PFSK-1 (cell line): ENCODE data around the gene ABCA5.

ENCODE experiments used
- FOXP2 ChIP-seq: optimal IDR thresholded peaks from 2 replicates; pipeline ENCODE3; 2011; ENCODE audit warnings: borderline replicate concordance, control low read depth, inconsistent platforms; ENCODE audit not compliant: insufficient read depth; ENCODE audit errors: extremely low read length, extremely low read depth
- POLR2AphosphoS5 ChIP-seq: IDR thresholded peaks from 2 replicates; pipeline ENCODE4 v1.6.1; 2012; ENCODE audit warnings: low read depth, mild to moderate bottlenecking, control low read depth, low read length, moderate library complexity
- SIN3A ChIP-seq: IDR thresholded peaks from 2 replicates; pipeline ENCODE4 v1.6.1; 2012; ENCODE audit warnings: mild to moderate bottlenecking, low read length, moderate library complexity, borderline replicate concordance; ENCODE audit not compliant: insufficient read depth
- TAF1 ChIP-seq: IDR thresholded peaks from 2 replicates; pipeline ENCODE4 v1.6.1; 2012; ENCODE audit warnings: low read length, control low read depth, borderline replicate concordance; ENCODE audit not compliant: insufficient read depth
- TF ChIP-seq, protein P1 (sequence below), 2 experiments: IDR thresholded peaks; 2 replicates each; pipeline versions ENCODE4 v1.6.1 to v1.8.0; 2011 to 2012; ENCODE audit warnings: low read depth in 2 of 2, low read length in 2 of 2, control low read depth in 1 of 2, inconsistent platforms in 1 of 2, mild to moderate bottlenecking in 1 of 2, moderate library complexity in 1 of 2; ENCODE audit not compliant: insufficient read depth in 1 of 2

The ABCA5 gene

DNA sequence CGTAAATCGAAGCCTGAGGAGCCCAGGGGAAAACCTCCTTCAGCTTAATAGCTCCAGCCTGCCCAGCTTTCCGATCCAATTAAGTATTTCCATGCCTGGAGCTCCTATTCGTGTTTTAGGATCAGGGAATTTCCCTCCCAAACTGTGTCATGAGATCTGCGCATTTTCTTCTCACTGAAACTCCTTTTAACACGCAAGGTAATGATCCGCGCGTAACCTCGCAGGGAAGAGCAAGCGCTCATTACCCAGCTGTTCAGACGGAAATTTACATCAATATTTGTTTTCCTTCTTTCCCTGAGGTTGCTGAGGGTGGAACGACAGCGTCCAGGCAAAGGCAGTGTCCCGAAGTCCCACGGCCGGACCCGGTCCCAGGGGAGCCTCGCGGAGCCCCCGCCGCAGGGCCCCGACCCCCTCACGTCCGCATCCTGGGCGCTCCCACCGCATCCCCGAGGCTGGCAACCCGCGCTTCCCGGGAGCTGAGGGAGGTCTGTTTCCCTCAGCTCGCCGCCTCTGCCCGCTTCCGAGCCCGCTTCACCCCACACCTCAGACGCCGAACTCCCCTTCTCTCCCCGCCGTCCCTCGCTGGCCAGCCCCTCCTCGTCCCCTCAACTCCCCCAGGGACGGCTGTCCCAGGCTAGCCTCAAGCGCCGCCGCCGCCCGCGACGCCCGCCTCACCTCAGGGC, 415 bp downstream of the ABCA5 start:
- TF ChIP-seq TAF1: no peak
- no peak for TF ChIP-seq SIN3A
- no peak for TF ChIP-seq FOXP2
- TF ChIP-seq, protein P1, sequence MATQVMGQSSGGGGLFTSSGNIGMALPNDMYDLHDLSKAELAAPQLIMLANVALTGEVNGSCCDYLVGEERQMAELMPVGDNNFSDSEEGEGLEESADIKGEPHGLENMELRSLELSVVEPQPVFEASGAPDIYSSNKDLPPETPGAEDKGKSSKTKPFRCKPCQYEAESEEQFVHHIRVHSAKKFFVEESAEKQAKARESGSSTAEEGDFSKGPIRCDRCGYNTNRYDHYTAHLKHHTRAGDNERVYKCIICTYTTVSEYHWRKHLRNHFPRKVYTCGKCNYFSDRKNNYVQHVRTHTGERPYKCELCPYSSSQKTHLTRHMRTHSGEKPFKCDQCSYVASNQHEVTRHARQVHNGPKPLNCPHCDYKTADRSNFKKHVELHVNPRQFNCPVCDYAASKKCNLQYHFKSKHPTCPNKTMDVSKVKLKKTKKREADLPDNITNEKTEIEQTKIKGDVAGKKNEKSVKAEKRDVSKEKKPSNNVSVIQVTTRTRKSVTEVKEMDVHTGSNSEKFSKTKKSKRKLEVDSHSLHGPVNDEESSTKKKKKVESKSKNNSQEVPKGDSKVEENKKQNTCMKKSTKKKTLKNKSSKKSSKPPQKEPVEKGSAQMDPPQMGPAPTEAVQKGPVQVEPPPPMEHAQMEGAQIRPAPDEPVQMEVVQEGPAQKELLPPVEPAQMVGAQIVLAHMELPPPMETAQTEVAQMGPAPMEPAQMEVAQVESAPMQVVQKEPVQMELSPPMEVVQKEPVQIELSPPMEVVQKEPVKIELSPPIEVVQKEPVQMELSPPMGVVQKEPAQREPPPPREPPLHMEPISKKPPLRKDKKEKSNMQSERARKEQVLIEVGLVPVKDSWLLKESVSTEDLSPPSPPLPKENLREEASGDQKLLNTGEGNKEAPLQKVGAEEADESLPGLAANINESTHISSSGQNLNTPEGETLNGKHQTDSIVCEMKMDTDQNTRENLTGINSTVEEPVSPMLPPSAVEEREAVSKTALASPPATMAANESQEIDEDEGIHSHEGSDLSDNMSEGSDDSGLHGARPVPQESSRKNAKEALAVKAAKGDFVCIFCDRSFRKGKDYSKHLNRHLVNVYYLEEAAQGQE (IDR thresholded peaks at IDR 0.05; ENCODE audit: insufficient read depth in 1 of 2, low read depth in 2 of 2, low read length in 2 of 2): no peak

DNA sequence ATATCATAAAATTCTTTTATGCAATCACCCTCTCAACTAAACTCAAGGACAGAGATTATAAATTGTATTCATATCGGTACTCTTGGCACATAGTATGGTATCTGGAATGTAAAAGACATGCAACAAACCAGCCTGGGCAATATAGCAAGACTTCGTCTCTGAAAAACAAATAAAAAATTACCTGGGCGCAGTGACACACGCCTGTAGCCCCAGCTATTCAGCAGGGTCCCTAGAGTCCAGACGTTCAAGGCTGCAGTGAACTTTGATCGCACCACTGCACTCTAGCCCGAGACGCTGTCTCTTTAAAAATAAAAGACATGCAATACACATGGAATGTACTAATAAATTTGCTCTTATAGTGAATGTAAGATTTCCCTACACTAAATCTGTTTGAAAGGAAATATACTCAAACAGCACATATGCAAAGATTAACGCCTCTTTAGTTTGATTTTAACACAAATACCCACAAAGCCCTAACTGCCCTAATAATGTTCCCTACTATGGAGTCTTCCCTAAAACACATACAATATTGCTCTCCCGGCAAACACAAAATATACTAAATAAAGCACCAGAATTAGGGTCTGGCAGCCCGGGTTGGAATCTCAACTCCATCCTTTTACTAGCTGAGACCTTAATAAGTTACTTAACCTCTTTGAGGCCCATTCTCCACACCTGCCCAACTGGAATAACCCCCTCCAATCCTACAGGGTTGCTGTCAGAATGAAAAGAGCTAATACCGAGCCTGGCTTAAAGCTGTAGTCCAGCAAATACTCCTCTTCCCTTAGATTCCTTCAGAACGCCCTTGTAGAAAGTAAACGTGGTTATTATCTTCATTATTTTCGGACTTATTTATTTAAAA, 1.2 kb downstream of the ABCA5 start:
- TF ChIP-seq FOXP2 (no peak), POLR2AphosphoS5 (no peak), SIN3A (no peak), TAF1 (no peak)
- TF ChIP-seq, protein P1 (IDR thresholded peaks at IDR 0.05; ENCODE audit: insufficient read depth in 1 of 2, low read depth in 2 of 2, low read length in 2 of 2): no peak

DNA sequence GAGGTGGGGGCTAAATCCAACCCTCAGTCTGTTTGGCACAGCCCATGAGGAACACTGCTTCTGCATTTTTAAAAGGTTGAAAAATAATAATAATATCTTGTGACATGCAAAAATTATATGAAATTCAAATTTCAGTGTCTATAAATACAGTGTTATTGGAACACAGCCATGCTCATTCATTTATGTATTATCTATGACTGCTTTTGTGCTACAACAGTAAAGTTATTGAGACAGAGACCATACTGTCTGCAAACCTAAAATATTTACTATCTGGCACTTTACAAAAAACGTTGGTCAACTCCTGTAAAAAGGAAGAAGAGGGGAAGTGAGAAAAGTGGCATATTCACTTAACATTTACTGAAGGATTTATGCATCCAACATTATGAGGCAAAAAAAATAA, 3.1 kb downstream of the ABCA5 start:
- TF ChIP-seq, protein P1 (IDR thresholded peaks at IDR 0.05; ENCODE audit: insufficient read depth in 1 of 2, low read depth in 2 of 2, low read length in 2 of 2): no peak
- TF ChIP-seq POLR2AphosphoS5 (no peak), FOXP2 (no peak), TAF1 (no peak), SIN3A (no peak)

DNA sequence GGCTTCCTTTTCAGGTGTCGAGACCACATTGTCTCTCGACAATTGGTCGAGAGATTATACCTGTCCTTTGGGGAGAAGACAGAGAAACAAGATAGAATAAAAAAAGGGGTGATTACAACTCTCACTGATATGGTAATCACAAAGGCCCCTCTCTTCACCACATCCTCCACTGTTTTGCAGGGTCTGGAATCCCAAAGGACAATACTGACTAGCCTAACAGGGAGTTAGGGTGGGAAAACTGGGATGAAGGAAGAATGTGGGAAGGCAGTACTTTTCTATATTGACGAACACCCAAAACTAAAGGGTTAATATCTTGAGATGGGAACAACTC, 6.1 kb downstream of the ABCA5 start:
- TF ChIP-seq SIN3A (no peak), FOXP2 (no peak), POLR2AphosphoS5 (no peak), TAF1 (no peak)
- TF ChIP-seq, protein P1 (IDR thresholded peaks at IDR 0.05; ENCODE audit: insufficient read depth in 1 of 2, low read depth in 2 of 2, low read length in 2 of 2): no peak
